ENCODE results near the gene ATP2B2. TPM values are rescaled to one million over a fixed set of nuclear protein-coding genes. Genes with fewer than 3 reads are reported as not detected.

ATP2B2 gene
- total RNA-seq, 1 experiment from 2014 or later = not detected

DNA sequence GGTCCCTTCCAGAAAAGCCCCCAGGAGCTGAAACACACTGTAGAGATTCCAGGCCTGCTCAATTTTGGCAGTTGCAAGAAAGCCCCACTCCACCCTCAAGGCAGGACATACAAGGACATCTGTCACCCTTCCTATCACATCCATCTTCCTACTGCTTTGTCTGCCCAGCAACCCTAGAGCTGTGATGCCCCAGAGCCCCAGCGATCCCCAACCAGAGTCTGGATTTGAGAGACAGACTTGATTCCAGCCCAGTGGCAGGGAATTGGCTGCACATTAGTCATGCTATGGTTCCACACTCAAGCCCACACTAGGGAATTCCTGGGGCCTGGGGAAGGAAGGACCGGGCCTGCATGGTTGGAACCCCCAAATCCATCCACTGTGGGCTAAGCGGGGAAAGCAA, 56.8 kb downstream of the ATP2B2 start:
- DNase-seq (ENCODE audit: low read depth) = no peak

DNA sequence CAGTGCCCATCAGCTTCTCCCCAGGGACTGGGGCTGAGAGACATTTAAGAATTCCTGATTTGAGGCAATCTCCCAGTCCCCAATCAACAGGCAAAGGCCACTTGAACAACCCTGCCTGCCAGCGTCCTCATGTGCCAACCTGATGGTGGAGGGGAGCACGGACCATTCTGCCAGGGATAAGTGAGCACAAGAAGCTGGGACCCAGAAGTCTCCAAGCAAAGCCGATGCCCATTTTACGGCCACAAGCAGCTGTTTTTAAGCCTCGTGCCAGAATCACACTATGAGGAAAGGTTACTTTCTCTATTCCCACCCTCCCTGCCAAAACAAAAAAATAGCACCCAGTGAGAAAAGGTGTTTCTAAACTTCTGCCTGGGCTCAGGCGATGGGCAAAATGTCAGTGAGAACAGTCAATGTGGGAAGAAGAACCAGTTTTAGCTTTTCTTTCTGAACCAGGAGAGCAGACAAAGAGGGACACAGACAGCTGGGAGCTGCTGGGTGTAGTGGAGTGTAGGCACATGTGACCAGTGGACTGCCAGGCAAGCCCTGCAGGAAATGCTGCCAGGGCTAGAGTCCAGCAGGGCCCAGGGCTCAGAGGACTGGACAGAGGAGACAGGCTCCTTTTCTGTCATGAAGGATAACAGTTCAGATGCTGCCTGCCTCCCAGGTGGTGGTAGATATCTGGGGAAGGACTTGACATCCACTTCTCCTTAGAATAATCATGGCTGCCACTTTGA, 57.7 kb downstream of the ATP2B2 start:
- no peak for DNase-seq (ENCODE audit: low read depth)

DNA sequence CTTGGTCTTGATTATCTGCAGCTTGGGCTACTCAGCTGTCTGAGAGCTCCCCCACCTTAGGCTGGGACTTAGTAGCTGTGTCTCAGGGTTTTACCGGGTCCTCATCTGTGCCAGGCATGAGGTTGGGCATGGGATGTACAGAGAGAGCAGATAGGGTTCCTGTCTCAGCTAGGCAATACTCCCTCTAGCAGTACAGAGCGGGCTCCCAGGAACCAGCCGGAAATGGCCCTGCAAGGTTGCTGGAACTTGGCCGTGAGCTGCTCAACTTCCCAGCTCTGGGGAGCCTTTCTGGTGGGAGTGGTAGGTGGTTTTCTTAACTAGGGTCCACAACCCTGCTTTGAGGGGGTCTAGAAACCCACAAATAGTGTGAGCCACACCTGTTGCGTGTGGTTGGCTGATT, 58.3 kb downstream of the ATP2B2 start:
- DNase-seq (ENCODE audit: low read depth) = no peak

DNA sequence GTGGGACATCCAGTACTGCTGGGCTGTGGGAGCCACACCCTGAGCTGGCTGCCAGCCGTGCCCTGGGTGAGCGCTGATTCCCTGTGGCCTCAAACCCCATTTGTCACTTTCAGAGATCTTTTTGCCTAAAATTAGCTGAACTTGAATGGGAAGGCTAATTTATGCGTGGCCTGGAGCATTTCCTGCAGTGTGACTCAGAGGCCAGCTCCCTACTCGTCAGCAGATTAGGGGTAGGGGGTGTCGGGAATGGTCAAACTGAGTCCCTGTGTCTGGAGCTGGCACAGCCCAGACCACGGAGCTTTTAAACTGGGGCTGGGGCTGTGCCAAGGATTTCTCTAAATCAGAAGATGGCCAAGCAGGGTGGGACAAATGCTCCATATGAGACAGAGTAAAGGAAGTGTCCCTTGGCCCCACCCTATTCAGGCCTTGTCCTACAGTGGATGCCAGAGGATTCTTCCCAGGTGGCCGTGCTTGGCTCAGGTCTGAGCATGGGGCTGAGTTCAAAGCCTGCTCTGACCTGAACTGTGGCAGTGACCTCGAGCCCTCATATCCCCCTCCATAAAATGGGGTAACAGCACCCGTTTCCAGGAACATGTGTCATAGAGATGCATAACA, 59.7 kb downstream of the ATP2B2 start:
- peak; percentile 28 for DNase-seq (ENCODE audit: low read depth)

DNA sequence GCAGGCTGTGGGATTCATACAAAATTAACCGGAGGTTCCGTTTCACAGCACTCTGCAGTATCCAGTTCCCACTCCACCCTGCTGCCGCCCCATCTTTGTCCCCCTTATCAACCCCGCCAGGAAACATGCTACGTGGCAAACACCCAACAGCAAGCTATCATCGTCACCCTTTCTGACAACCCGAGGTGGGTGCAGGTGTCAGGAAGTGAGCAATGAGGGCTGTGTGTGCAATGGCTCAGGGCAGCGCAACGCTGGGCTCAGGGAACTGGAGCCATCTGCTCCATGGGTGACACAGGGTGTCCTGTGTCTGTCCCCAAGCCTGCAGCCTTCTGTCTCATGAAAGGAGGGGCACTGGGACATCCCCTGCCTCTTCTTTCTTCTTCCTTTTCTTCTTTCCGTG, 60.9 kb downstream of the ATP2B2 start:
- DNase-seq (ENCODE audit: low read depth) = no peak

DNA sequence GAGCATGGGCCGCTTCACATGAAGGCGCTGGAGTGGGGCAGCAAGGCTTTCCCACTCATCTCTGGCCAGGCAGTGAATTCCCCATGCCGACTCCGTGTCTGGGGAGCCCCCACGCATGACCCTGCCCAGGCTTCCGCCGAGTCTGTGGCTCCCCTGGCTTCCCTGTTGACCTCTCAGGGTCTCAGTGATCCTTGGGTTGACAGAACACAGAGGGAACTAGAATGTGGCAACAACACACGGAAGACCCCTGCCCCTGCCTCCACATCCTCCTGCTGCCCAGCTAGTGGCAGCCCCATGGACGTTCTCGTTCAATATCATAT, 61.3 kb downstream of the ATP2B2 start:
- DNase-seq (ENCODE audit: low read depth) = no peak

DNA sequence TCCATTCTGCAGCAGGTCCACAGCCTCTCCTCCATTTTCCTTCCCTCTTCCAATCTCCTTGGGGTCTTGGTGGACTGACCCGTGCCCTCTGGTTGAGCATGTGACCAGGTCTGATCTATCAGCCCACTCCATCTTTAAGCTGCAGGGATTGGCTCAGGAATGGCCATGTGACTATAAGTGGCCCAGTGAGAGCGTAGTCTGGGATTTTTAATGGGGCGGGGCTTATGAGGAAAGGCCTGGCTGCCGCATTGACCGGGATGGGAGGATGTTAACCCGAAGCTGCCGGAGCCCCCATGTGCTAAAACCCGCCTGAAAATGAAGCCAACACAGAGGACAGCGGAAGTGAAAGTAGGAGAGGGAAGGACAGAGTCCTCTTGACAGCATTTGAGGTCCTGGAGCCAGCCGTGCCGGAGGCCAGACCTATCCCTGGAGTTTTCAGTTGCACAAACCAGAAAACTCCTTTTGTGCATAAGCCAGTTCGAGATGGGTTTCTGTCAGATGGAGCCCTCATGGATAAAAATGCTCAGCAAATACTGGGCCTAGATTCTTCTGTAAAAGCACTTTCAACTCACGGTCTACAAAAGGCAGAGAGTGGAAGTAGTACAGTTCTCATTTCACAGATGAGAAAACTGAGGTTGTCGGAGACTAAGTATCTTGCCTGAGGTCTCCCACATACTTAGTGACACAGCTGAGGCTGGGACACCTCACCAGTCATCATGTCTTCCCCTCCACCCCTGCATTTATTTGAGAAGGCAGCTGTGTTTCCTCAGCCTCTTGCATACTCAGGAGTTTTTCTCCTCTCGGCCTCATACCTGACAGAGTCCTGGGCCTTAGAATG, 61.9 kb downstream of the ATP2B2 start:
- DNase-seq (ENCODE audit: low read depth) = no peak

DNA sequence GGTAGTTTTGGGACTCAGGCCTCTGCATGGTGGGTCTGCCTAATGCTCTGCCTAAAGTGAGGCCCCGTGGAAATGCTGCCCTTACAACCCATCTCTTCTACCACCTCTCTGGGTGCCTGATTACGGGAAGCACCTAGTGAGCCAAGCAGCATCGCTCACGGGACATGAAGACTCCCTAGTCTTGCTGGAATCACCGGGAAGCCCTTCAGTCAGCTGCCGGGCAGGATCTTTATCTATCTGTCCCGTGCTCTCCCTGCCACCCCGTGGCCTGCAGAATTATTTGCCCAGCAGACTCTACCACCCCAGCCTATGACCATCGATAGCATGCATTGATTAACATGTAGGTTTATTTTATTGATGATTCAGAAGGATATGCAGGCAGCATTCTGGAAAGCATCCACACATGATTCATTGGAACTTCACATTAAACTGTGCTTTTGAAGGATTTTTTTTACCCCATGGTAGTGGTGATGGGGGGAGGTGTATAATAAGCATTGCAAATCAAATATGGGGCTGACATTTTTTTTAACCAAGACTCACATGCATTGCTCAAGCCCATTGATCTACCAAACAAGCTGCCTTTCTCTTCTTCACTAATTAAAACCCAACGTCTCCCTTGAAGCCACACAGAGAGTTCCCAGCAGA, 63.1 kb downstream of the ATP2B2 start:
- DNase-seq (ENCODE audit: low read depth) = no peak

DNA sequence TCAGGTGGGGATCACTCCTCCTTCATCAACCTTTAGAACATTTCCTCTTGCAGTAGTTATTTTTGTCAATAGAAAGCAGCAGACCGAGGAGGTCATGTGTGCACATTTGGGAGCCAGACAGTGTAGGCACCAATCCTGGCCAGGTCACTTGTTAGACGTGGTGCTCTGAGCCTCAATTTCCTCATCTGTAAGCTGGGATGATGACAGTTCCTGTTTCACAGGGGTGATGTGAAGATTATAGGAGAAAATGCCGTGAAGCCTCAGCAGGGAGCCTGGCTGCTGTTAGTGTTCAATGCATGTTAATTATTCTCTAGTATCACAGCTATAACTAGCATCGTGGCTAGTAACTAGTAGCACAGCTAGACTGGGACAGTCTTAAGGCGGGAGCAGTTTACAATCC, 64.7 kb downstream of the ATP2B2 start:
- DNase-seq (ENCODE audit: low read depth) = no peak

DNA sequence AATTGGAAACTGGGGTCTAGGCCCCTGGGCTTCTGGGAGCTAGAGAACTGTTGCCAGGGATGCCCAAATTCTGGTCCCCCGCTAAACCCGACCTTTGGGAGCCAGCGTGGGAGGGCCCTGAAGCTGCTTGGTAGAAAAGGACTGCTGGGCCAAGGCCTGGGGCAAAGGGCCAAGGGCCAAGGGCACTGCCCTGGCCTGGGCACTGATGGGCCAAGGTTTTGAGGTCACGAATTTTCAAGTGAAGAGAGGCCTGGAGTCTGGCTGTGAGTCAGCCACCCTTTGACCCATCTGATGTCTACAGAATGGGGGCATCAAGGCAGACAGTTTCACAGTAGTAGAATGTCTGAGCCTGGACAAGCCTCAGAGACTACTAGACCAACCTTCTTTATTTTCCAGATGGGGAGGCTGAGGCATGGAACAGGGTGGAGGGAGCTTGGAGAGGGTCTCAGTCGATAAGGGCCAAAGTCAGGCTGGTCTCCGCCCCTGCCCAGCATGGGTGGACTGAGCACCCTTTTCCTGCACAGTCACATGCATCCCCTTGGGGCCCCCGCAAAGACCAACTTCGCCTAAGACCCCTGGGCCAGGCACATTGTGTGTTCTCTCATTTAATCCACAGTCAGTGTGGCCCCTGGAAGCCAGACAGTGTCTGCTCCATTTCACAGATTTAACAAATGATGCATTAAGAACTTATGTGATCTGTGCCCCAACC, 66.3 kb downstream of the ATP2B2 start:
- DNase-seq (ENCODE audit: low read depth) = no peak

DNA sequence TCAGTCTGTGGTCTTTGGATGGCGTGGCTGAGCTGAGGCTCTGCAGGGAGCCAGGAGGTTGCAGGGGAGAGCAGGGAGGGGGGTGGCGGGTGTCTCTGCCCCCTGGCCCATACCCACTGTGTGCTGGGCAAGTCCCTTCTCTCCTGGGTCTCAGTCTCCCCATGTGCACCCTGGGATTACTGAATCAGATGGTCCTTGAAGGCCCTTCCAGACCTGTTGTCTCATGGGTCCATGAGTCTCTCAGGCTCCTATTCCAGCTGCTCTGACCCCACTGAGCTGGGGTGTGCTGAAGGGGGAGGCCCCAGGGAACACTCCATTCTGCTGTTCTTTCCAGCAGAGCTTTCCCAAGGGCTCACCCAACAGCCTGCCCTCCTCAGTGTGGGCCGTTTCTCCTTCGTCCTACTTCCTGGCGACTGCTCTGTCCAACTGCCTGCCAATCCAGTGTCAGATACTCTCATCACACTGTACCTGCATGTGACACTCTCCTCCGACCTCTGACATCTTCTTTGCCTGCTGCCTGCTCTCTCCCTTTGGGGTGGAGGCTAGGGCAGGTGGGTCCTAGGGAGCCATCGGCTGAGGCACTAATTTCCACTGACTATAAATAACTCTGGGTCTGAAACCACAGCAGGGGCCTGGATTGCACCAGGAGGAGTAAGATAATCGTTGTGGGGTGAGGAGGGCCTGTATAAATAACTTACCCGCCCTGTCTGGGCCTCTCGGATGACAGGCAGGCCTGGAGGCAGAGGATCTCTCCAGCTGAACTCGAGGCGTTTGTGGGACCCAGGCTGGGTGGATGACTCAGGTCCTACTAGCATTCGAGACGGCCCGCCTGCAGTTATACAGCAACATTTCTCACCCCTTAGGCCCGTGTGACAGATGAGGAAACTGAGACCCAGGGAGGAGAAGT, 67.1 kb downstream of the ATP2B2 start:
- DNase-seq (ENCODE audit: low read depth) = peak; percentile 87

DNA sequence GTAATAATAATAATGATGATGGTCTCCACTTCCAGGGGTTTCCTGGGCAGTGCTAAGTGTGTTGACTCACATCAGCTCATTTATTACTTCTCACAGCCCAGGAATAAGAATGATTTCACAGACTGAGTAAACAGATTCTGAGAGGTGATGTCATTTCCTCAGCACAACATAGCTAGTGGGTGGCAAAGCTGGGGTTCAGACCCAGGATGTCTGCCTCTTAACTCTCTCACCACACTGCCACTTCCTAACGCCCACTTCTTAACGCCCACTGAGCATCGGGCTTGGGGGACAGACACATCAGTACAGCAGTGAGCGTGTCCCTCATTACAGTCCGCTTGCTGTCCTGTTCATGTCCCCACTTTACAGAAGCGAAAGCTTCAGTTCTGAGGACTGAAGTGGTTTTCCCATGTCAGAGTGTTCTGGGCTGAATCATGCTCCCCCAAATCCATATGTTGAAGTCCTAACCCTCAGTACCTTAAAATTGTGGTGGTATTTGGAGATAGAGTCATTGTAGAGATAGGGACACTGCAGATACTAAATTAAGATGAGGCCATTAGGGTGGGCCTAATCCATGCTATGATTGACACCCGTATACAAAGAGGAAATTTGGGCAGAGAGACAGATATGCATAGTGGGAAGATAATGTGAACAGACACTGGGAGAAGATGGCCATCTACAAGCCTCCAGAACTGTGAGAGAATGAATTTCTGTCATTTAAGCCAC, 68.0 kb downstream of the ATP2B2 start:
- peak; percentile 86 for DNase-seq (ENCODE audit: low read depth)

DNA sequence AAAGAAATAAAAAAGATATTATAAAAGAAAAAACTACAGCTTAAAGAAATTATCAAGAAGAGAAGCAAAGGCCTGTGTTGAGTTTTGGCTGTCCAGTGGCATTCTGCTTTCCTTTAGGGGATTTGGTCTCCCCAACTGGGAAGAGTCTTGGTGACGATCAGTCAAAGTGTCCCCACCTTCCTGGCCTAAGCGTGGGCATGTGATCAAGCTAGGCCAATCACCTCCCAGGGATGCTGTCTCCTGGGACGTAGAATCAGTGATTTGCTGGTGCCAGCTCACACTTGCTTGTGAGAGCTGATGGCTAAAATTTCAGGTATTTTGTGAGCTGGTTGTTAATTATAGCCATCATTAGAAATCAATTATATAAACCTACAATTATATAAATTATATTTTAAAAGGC, 69.5 kb downstream of the ATP2B2 start:
- no peak for DNase-seq (ENCODE audit: low read depth)

DNA sequence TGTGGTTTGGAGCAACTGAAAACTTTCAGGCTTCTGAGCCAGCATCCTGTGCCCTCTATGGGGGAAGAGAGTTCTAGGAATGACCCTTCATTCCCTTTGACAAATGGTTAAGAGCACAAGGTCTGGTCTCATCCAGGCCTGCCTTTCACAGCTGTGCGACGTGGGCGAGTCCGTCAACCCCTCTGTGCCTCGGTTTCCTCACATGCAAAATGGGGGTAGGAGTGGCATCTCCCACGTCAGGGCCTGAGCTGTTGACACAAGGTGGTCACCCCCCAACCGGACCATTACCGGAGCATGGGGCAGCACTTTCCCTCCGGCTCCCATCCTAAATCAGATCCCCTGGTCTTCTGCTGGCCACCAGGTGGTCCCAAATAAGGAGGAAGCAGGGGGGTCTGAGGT, 70.4 kb downstream of the ATP2B2 start:
- DNase-seq (ENCODE audit: low read depth) = no peak

DNA sequence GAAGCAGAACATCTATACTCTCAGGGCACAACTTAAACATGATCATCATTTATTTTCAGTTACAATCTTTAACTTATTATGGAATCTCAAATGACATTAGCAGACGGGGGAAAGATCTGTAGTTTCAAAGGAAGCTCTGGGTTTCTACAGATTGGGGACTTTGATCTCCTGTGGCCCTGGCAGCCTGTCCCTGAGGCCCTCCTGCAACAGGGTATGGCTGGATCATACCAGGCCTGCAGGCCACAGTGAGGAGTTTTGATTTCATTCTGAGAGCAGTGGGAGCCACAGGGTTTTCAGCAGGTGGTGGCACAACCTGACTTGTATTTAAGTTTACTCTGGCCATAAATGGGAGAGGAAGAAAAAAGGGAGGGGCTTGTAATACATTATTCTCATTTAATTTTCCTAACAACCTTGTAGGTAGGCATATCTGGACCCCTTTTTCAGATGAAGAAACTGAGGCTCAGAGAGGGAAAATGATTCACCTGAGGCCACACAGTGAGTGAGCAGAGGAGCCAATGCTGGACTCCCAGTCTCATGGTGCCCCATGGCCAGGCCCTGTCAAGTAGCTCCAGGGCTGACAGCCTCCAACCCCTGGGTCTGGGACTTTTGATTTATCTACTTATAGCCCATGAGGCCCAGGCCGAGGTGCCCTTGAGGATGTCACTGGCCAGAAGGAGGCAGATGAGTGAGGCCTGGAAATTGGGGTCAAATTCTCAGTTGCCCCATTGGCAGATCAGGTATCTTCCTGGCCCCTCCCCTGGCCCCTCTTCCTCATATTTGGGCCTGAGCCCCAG, 71.0 kb downstream of the ATP2B2 start:
- DNase-seq (ENCODE audit: low read depth) = no peak

DNA sequence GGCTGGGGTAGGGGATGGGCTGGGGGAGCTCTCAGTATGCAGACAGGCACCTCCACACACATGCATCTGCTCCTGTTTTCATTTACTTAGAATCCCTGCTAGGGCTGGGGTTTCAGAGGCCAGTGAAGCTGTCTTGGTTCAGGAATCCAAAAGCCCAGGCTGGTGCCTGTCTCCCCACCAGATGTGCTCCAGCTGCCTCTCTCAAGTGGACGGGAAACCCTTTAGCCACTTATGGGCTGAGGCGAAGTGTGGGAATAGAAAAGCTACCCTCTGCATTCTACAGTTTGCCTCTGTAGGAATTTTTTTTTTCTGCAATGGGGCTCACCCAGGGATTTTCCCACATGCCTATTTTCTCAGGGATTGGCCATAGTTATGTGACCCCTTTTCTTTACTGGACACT, 72.5 kb downstream of the ATP2B2 start:
- no peak for DNase-seq (ENCODE audit: low read depth)

DNA sequence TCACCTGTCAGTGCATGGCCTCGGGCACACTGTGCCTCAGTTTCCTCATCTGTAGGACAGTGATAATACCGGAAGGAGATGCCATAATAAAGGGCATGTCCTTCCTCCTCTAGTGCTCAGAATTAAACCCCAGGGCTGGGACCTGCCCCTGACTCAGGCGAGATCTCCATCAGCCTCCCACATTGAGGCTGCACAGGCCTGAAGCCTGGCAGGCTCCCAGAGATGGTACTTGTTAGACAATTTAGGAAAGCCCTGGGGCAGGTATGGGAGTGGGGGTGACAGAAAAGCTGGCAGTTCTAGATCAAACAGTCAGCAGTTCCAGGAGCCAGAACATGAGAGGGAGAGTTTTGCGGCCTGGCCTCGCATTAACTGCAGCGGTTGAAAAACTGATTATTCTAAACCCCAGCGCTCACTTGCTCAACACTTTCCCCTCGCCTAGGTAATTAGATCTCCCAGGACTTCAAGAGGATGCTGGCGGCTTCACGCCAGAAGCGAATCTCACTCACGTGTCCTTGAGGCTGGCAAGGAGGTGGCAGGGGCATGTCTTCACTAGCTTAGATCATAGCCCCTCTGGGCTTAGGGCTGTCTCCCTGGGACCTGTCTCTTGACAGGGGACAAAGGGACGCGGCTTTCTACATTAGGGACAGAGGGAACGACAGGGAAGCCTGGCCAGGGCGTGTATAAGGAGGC, 73.1 kb downstream of the ATP2B2 start:
- no peak for DNase-seq (ENCODE audit: low read depth)

DNA sequence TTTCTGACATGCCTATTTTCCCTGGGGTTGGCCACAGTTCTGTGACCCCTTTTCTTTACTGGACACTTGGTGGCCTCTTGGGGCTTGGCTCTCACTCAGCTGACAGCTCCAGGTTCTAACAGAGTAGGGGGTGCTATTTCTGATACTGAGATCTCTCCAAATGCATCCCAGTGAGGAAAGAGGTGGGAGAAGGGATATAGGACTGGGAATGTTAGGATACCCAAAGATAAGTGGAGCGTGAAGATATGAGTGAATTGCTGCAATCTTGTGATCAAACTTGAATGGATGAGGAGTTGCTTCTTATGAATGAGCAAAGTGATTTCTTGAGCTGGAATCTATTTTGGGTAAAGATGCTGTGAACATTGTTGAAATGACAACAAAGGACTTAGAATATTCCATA, 74.6 kb downstream of the ATP2B2 start:
- DNase-seq (ENCODE audit: low read depth) = no peak
